ENCODE data around the gene CAST. TPM values are rescaled to one million over a fixed set of nuclear protein-coding genes. Genes with fewer than 3 reads are reported as not detected.

The CAST gene
- total RNA-seq, 1 donor from 2014 or later: 174 TPM

GRCh38 chr5:96808541-96808828 lies 146.3 kb downstream of the CAST start:
- peak overlapping the region; percentile 57 for H3K4me3 ChIP-seq (ENCODE audit: low read depth, low read length)
- H3K27me3 ChIP-seq (ENCODE audit: control insufficient read depth, insufficient read depth, low read length): no peaks in the 10 kb centered on the region
- H3K36me3 ChIP-seq (ENCODE audit: control insufficient read depth, insufficient read depth, low read length): no peaks in the 10 kb centered on the region
- no peak for TF ChIP-seq CTCF (IDR thresholded peaks at IDR 0.05; ENCODE audit: insufficient read depth, low read length, poor library complexity, severe bottlenecking)
- no peak for DNase-seq (ENCODE audit: low read depth)

- DNase-seq (ENCODE audit: low read depth): no peak
- Histone ChIP-seq H3K36me3 (ENCODE audit: control insufficient read depth, insufficient read depth, low read length) (no peaks in the 10 kb centered on the region), H3K27me3 (ENCODE audit: control insufficient read depth, insufficient read depth, low read length) (no peaks in the 10 kb centered on the region), H3K4me3 (ENCODE audit: low read depth, low read length) (no peak overlapping the region)
- no peak for TF ChIP-seq CTCF (IDR thresholded peaks at IDR 0.05; ENCODE audit: insufficient read depth, low read length, poor library complexity, severe bottlenecking)
Measured at GRCh38 chr5:96808868-96809558, 146.8 kb downstream of the CAST start.

GRCh38 chr5:96809921-96810320 lies 147.7 kb downstream of the CAST start:
- Histone ChIP-seq H3K27me3 (ENCODE audit: control insufficient read depth, insufficient read depth, low read length) (no peaks in the 10 kb centered on the region), H3K4me3 (ENCODE audit: low read depth, low read length) (no peak overlapping the region), H3K36me3 (ENCODE audit: control insufficient read depth, insufficient read depth, low read length) (no peaks in the 10 kb centered on the region)
- no peak for TF ChIP-seq CTCF (IDR thresholded peaks at IDR 0.05; ENCODE audit: insufficient read depth, low read length, poor library complexity, severe bottlenecking)
- DNase-seq (ENCODE audit: low read depth): no peak

GRCh38 chr5:96812851-96813250 lies 150.7 kb downstream of the CAST start:
- TF ChIP-seq CTCF (IDR thresholded peaks at IDR 0.05; ENCODE audit: insufficient read depth, low read length, poor library complexity, severe bottlenecking): no peak
- Histone ChIP-seq H3K36me3 (ENCODE audit: control insufficient read depth, insufficient read depth, low read length) (no peaks in the 10 kb centered on the region), H3K27me3 (ENCODE audit: control insufficient read depth, insufficient read depth, low read length) (no peaks in the 10 kb centered on the region), H3K4me3 (ENCODE audit: low read depth, low read length) (no peak overlapping the region)
- DNase-seq (ENCODE audit: low read depth): no peak

- Histone ChIP-seq H3K4me3 (ENCODE audit: low read depth, low read length) (no peak overlapping the region), H3K36me3 (ENCODE audit: control insufficient read depth, insufficient read depth, low read length) (no peaks in the 10 kb centered on the region), H3K27me3 (ENCODE audit: control insufficient read depth, insufficient read depth, low read length) (no peaks in the 10 kb centered on the region)
- DNase-seq (ENCODE audit: low read depth): no peak
- TF ChIP-seq CTCF (IDR thresholded peaks at IDR 0.05; ENCODE audit: insufficient read depth, low read length, poor library complexity, severe bottlenecking): no peak
Measured at GRCh38 chr5:96814041-96814440, 151.9 kb downstream of the CAST start.

GRCh38 chr5:96816411-96816939 lies 154.3 kb downstream of the CAST start:
- no peak overlapping the region for H3K4me3 ChIP-seq (ENCODE audit: low read depth, low read length)
- H3K36me3 ChIP-seq (ENCODE audit: control insufficient read depth, insufficient read depth, low read length): no peaks in the 10 kb centered on the region
- no peaks in the 10 kb centered on the region for H3K27me3 ChIP-seq (ENCODE audit: control insufficient read depth, insufficient read depth, low read length)
- no peak for TF ChIP-seq CTCF (IDR thresholded peaks at IDR 0.05; ENCODE audit: insufficient read depth, low read length, poor library complexity, severe bottlenecking)
- no peak for DNase-seq (ENCODE audit: low read depth)
